ENCODE data around the gene KIF18A.

DNA sequence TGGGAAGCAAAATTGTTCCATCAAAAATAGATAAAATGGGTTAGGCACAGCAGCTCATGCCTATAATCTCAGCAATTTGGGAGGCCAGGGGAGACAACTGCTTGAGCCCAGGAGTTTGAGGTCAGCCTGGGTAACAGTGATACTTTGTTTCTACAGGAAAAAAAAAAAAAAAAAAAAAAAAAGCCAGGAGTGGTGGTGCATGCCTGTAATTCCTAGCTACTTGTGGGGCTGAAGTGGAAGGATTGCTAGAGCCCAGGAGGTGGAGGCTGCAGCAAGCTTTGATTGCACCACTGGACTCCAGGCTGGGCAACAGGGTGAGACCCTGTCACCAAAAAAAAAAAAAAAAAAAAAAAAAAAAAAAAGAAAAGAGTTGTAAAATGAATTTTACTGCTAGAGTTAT is 49.6 kb downstream of the KIF18A start:
- TF ChIP-seq CTCF (conservative IDR thresholded peaks at IDR 0.05; ENCODE audit: low read length), result no peak
- no peak for TF ChIP-seq EZH2phosphoT487 (IDR thresholded peaks at IDR 0.05; ENCODE audit: borderline replicate concordance, low read depth, low read length)
